ENCODE results near the gene PNMA3.

GRCh38 chrX:153063315-153063714 is 7.0 kb downstream of the PNMA3 start:
- TF ChIP-seq CTCF (IDR thresholded peaks at IDR 0.05; ENCODE audit: low read depth, low read length) (no peak), EZH2phosphoT487 (IDR thresholded peaks at IDR 0.05; ENCODE audit: low read depth) (no peak)

Data from OCI-LY3 (cell line).